Mucosa of descending colon (tissue), 3 donors: Measurements from ENCODE around the gene CPM. TPM values are rescaled to one million over a fixed set of nuclear protein-coding genes. Genes with fewer than 3 reads are reported as not detected.

Experiments used
- ATAC-seq: fragments of 200-7000 bp; cut with Tn5 transposase; one replicate; pipeline ENCODE4 v1.9.1; 2020; ENCODE audit warnings: mild to moderate bottlenecking, moderate library complexity
- DNase-seq, 3 donors: peaks; one replicate each; pipeline ENCODE4 v3.0.0-alpha.2; 2020
- H3K36me3 ChIP-seq: fragments of 200-600 bp; one replicate; pipeline ENCODE4 v1.8.0; 2021; ENCODE audit warnings: low read depth, mild to moderate bottlenecking
- H3K4me1 ChIP-seq: fragments of 200-600 bp; one replicate; pipeline ENCODE4 v1.8.0; 2021; ENCODE audit warnings: low read depth, mild to moderate bottlenecking
- H3K4me3 ChIP-seq: fragments of 200-600 bp; one replicate; pipeline ENCODE4 v1.8.0; 2021; ENCODE audit warnings: mild to moderate bottlenecking
- H3K9me3 ChIP-seq: fragments of 200-600 bp; one replicate; pipeline ENCODE4 v1.8.0; 2021; ENCODE audit warnings: mild to moderate bottlenecking
- intact Hi-C, 2 donors: fragments of 100-400 bp; cut with DNase I in 1 of 2; cut with micrococcal nuclease in 1 of 2; formaldehyde crosslinking; loops; one replicate each; pipeline versions ENCODE4 v1.11.0 to v1.11.1; 2022; cut with DNase I, micrococcal nuclease
- long read RNA-seq, 2 donors: library from polyadenylated mRNA; unstranded; transcript quantifications; one replicate each; pipeline ENCODE4 v2.0.0, GENCODE V29; 2019 to 2021
- total RNA-seq, 3 donors: library from RNA; stranded (reverse); fragmentation: NEBNext Ultra II Directional in 2 of 3; extraction: Animal tissue kit (Norgen Biotek cat#: 25700) in 2 of 3; gene quantifications; one replicate each; pipeline versions ENCODE4 v1.2.1 to v1.2.4, GENCODE V29; 2021 to 2023
- TF ChIP-seq, protein P1 (sequence below): fragments of 200-600 bp; IDR thresholded peaks from one replicate; pipeline ENCODE4 v1.8.0; 2022; ENCODE audit warnings: antibody characterized with exemption, mild to moderate bottlenecking
- donor health status: DM: no; HTN: no; CAD: no; lungs with moderate emphysema.
- donor health status: DM: no; HTN: no; CAD: no.
- donor health status: DM: no; HTN: yes; CAD: no.

CPM gene
- 100 to 1,000 TPM in 2 of 3 donors, 10 to 100 TPM in 1; 40.1 to 130 (median 111) TPM for total RNA-seq
- long read RNA-seq, donor 1, full-length matches to known transcripts, result 33 of 44 reads
- long read RNA-seq, donor 1, partial matches to known transcripts, result 2 of 44 reads
- long read RNA-seq, donor 1, other reads (novel, unspliced or antisense), result 9 of 44 reads
- long read RNA-seq, donor 2, full-length matches to known transcripts, result 145 of 202 reads
- long read RNA-seq, donor 2, partial matches to known transcripts, result 4 of 202 reads
- long read RNA-seq, donor 2, other reads (novel, unspliced or antisense), result 53 of 202 reads

DNA sequence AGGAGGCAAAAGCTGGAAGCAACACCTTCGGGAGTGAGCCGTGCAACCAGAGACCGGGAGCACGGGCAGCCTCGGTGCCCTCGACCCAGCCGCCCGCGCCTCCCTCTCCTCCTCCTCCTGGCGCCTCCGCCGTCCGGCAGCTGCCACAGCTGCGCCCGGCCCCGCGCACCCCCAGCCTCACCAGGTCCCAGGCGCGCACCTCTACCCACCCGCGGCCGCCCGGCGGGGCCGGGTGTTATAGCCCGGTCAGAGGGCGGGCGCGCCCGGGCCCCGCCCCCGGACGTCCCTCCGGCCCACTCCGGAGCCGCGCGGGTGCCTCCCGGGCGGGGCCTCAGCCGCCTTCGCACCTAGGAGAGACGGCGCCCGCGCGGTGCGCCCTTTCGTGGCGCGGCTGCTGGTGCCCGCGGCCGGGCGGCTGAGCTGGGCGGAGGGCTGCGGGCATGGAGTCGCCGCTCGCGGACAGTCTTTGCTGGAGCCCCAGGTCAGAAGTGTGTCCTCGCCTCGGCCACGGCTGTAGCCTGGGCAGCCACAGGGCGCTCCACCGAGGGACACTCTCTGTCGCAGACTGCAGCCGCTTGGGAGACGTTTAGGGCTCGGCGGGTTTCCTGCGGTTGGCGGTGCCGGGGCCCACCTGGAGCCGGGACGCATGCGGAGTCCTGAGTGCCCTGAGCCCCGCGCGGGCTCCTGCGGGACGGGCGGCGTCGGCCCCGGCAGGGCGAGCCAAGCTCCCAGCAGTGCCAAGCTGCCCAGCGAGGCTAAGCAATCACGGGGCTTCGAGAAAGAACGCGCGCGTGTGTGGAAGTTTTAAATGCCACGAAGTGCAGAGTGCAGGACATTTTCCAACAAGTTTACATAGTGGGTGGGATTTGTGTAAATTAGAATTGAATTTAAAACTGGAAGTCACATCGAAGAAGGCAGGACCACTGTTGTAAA, at the start of gene CPM:
TSS of gene CPM (minus strand) at position 211 of the 933 bp plus-strand sequence. CDS start 334 bp downstream, outside the sequence.
- TF ChIP-seq, protein P1, sequence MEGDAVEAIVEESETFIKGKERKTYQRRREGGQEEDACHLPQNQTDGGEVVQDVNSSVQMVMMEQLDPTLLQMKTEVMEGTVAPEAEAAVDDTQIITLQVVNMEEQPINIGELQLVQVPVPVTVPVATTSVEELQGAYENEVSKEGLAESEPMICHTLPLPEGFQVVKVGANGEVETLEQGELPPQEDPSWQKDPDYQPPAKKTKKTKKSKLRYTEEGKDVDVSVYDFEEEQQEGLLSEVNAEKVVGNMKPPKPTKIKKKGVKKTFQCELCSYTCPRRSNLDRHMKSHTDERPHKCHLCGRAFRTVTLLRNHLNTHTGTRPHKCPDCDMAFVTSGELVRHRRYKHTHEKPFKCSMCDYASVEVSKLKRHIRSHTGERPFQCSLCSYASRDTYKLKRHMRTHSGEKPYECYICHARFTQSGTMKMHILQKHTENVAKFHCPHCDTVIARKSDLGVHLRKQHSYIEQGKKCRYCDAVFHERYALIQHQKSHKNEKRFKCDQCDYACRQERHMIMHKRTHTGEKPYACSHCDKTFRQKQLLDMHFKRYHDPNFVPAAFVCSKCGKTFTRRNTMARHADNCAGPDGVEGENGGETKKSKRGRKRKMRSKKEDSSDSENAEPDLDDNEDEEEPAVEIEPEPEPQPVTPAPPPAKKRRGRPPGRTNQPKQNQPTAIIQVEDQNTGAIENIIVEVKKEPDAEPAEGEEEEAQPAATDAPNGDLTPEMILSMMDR, result no peak
- intact Hi-C loops, result no loop called here
- DNase-seq, result peak; percentile 85 to 88 (median 87)
- ATAC-seq, result peak; percentile 99
- no peaks in the 10 kb centered on the region for H3K36me3 ChIP-seq
- H3K4me3 ChIP-seq, result peak within 1 kb of the TSS; percentile 58
- peaks cover 11% of the 10 kb centered on the region for H3K4me1 ChIP-seq
- no peaks in the 10 kb centered on the region for H3K9me3 ChIP-seq

DNA sequence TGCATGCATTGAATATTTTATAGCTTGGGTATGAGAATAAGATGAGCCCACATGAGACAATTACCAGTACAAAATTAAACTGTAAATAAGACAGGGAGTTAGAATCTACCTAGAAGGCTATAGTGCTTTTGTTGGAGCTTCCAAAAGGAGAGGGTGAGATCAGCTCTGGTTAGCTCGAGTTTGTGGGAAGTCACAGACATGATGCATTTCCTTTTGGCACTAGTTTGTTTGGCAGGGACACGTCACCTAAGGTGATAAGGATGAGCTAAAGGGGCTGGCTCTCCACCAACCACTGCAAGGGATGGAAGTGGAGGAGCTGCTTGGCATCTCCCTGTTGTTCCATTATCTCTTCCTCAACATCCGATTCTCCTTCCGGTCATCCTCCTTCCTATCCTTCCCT, 48.5 kb upstream of the CPM start:
- Histone ChIP-seq H3K4me1 (no peaks in the 10 kb centered on the region), H3K9me3 (peaks cover 14% of the 10 kb centered on the region), H3K36me3 (no peaks in the 10 kb centered on the region), H3K4me3 (no peak overlapping the region)
- ATAC-seq (no peak), DNase-seq (no peak)
- TF ChIP-seq, protein P1, result no peak
- intact Hi-C loops, result no loop called here

DNA sequence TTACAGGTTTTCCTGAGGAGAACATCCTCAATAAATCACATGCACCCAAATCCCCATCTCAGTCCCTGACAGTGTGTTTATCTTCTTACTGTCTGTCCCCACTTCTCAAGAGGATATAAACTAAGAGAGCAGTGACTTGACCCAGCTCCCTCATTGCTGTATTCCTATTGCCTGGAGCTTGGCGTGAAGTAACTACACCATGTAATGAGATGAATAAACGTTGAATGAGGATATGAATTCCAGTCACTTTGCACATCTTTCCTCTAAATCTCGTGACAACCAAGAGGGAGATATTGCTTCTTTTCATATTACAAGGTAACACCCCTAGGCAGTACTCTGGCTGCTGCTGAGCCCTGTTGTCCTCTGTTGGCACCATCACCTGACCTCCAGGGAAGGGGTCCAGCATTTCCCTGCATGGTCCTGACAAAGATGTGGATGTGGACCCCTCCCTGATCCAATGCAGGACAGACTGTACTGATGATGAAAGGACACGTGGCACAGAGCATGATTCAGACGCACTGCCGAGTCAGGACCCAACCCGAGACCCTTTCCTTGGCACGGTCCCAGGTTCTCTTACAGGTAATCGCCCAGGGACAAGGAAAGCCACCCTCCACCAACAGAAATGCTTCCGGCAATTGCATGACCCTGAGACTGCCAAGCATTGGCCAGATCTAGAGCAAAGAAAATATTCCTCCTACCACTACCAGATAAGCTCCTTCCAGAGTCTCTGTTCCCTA, 47.7 kb upstream of the CPM start:
- no peaks in the 10 kb centered on the region for H3K4me1 ChIP-seq
- ATAC-seq, result no peak
- TF ChIP-seq, protein P1, result no peak
- intact Hi-C loops, result no loop called here
- H3K4me3 ChIP-seq, result no peak overlapping the region
- DNase-seq, result no peak
- H3K9me3 ChIP-seq, result peaks cover 14% of the 10 kb centered on the region
- no peaks in the 10 kb centered on the region for H3K36me3 ChIP-seq

DNA sequence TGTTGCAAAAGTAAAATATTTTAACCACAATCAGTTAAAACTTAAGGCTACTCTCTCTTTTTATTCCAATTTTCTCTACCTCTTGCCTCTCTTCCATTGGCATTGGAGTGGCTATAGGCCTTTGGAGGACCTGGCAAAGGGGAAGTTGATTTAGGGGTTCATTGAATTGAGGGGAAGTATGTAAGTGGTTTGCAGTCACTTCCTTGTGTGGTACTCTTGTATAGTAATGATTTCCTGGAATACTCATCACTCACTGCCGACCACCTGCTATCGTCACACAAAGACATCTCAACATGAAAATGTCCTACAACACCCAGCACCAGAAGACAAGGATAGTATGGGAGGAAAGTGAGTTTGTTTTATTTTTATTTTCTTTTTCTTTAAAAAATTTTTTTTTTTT, 45.7 kb upstream of the CPM start:
- intact Hi-C loops, result no loop called here
- DNase-seq (no peak), ATAC-seq (no peak)
- Histone ChIP-seq H3K4me1 (no peaks in the 10 kb centered on the region), H3K9me3 (peaks cover 11% of the 10 kb centered on the region), H3K36me3 (no peaks in the 10 kb centered on the region), H3K4me3 (no peak overlapping the region)
- TF ChIP-seq, protein P1, result no peak

DNA sequence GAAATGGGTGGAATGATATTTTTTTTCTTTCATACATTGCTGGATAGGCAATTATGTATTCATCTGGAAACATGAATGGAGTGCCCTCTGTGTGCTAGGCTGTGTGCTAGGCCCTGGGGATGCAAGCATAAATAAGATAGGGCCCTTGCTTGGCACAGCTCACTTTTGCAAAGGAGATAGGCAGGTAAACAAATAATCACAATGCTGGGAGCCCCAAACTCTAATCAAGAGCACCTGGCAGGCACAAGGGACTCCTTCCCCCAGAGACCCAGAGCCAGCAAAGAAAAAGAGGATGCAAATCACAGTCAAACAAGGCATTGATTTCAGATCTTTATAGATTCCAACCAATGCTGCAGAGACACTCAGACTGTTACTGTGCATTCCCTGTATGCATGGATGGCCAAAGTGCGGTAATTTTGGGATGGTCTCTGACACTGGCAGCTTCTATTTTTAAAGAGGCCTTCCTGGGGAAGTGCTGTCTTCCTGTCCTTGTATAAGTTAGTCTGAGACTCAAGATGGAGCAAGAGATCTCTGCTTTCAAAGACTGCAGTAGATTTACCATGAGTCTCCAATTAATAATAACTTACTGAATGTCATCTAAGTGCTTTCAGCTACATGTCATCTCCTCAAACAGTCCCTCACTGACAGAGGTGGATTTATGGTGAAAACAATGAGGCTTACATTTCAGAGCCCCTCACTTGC, 45.1 kb upstream of the CPM start:
- Histone ChIP-seq H3K36me3 (no peaks in the 10 kb centered on the region), H3K4me1 (no peaks in the 10 kb centered on the region), H3K4me3 (no peak overlapping the region), H3K9me3 (peaks cover 5% of the 10 kb centered on the region)
- DNase-seq (no peak), ATAC-seq (no peak)
- TF ChIP-seq, protein P1, result no peak
- intact Hi-C loops, result no loop called here
